Stimulated activated naive B cell treated with anti-CD40 and anti-IgM and Interleukin-4, amounts not matched to agents 10 μg/mL and 1 μg/mL and 100 μg/mL, for 72 hours (primary cell): ENCODE data around the gene MEG3.

Experiments used
- ATAC-seq, 2 donors: fragments of 150-1000 bp; cut with Tn5 transposase; replicated peaks; 2 replicates each; pipeline ENCODE4 v1.10.0; 2021; ENCODE audit warnings: moderate library complexity in 1 of 2
- DNase-seq: peaks from one replicate; pipeline ENCODE4 v3.0.0; 2021
- H3K27ac Mint-ChIP-seq: one replicate; pipeline ENCODE4 v1.8.0; 2022; ENCODE audit warnings: mild to moderate bottlenecking, mixed read lengths
- H3K27me3 Mint-ChIP-seq, 2 donors: one replicate each; pipeline ENCODE4 v1.8.0; 2022; ENCODE audit warnings: mixed read lengths in 2 of 2
- H3K36me3 Mint-ChIP-seq, 2 donors: one replicate each; pipeline ENCODE4 v1.8.0; 2022; ENCODE audit warnings: mixed read lengths in 2 of 2, mild to moderate bottlenecking in 1 of 2
- H3K4me1 Mint-ChIP-seq, 2 donors: one replicate each; pipeline ENCODE4 v1.8.0; 2022; ENCODE audit warnings: mixed read lengths in 2 of 2, mild to moderate bottlenecking in 1 of 2
- H3K4me3 Mint-ChIP-seq, 2 donors: one replicate each; pipeline ENCODE4 v1.8.0; 2022; ENCODE audit warnings: mild to moderate bottlenecking in 2 of 2, mixed read lengths in 2 of 2, moderate library complexity in 1 of 2
- H3K9me3 Mint-ChIP-seq, 2 donors: one replicate each; pipeline ENCODE4 v1.8.0; 2022; ENCODE audit warnings: mixed read lengths in 2 of 2, mild to moderate bottlenecking in 1 of 2

The MEG3 gene

DNA sequence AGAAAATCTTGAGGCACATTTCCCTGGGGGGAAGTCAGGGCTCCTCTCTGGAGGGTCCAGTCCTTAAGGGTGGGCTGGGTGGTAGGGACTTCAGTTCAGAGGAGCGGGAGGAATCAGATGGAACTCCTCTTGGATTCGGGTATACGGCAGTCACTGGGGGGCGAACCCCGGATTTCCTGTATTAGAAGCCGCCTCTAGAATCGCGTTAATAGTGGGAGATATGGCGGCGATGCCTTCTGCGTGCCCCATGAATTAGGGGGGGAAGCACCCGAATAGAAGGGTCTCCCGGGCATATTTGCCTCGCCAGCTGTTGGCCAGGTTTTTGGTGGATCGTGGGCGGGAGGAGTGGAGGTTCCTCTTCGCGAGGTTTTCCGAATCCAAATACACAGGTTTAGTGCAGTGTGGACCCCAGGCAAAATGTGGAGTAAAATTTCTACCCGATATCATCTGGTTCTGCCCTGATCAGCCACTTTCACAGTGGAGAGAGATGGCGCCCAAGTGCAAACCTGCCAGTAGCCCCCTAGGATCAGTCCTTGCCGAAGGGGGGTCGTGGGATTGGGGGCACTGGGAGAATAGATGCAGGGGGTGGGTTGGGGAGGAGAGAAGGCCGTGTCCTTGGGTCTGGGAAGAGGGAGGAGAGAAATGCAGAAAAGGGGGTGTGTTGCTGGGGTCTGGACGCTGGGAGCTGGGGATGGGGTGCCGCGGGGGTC is 628 bp downstream of the MEG3 start:
- peak overlapping the region; percentile 59 for H3K27ac Mint-ChIP-seq
- ATAC-seq (no peak), DNase-seq (no peak)
- peaks cover 9 to 19% of the 10 kb centered on the region in 2 donors for H3K4me1 Mint-ChIP-seq
- peak overlapping the region in 1 of 2 donors; percentile 26 for H3K4me3 Mint-ChIP-seq
- H3K9me3 Mint-ChIP-seq = peaks cover 8 to 10% of the 10 kb centered on the region in 2 donors
- H3K27me3 Mint-ChIP-seq = peaks cover 34 to 64% of the 10 kb centered on the region in 2 donors
- H3K36me3 Mint-ChIP-seq = peaks cover 5 to 6% of the 10 kb centered on the region in 2 donors

DNA sequence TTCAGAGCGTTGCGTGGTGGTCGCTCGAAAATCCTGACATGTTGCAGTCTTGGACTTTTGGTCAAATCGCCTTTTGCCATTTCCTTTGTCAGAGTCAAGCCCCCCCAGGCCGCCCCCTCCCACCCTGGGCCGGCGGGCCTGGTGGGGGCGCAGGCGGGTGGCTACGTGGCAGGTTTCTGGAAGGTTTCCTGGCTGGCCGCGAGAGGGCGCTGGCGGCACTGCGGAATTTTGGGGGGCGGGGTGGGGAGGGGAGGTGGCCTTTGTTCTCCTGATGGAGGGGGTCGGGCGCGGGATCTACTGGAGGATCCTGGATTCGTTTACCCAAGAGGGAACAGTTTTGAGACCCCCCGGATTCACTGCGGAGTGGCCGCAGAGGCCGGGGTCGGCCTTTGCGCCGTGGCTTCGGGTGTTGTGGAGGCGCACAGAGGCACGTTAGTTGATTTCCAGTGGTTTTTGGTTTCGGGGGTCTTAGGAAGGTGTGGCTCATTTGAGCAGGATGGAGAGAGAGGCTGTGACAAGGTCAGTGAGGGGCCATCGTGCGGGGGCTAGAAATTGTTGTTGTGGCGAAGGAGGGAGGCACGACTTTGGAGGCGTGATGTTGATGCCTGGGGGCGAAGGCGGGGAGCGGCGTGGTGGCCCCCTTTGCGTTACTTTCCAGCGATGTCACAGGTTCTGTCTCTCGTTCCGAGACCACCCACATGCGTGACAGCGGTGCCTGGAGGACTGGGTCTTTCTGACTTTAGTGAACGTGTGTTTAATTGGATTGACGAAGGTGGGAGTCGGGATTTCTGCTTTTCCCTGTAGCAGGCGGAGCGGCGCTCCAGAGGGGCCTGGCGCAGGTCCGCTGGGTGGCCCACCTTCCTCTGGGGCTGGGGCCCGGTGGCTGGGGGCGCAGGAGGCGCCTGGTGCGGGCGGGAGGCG is 1.4 kb downstream of the MEG3 start:
- H3K27me3 Mint-ChIP-seq = peaks cover 34 to 61% of the 10 kb centered on the region in 2 donors
- no peak overlapping the region for H3K27ac Mint-ChIP-seq
- no peak overlapping the region for H3K4me3 Mint-ChIP-seq
- peaks cover 9 to 19% of the 10 kb centered on the region in 2 donors for H3K4me1 Mint-ChIP-seq
- ATAC-seq (no peak), DNase-seq (no peak)
- peaks cover 5 to 6% of the 10 kb centered on the region in 2 donors for H3K36me3 Mint-ChIP-seq
- peaks cover 8 to 10% of the 10 kb centered on the region in 2 donors for H3K9me3 Mint-ChIP-seq

DNA sequence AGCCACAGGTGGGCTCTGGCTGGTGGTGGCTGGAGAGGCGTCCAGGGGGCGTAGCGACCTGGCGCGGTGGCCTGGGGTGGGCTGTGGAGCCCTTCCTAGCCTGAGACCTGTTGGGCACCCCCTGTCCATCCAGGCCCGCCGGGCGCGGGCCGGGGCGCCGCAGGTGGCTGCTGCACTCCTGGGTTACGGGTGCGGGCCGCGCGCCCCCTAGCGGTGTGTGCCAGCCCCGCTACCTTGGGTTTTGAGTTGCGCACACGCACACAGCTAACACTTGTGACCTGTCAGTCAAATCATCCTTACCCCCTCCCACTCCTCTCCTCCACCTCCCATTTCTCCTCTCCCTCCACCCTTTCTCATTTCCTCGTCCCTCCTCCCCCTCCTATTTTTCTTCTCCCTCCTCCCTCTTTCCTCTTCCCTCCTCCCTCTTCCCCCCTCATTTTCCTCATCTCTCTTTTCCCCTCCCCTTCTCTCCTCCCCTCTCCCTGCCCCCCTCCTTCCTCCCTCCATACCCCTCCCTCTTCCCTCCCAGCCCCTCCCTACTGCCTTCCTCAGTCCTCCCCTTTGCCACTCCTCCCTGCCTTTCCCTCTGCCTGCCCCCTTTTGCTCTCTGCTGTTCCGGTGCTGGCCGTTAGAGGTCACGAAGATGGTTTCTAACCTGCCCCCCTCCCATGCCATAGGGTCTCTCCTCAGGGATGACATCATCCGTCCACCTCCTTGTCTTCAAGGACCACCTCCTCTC is 2.3 kb downstream of the MEG3 start:
- Mint-ChIP-seq H3K36me3 (peaks cover 5 to 6% of the 10 kb centered on the region in 2 donors), H3K27ac (no peak overlapping the region), H3K27me3 (peaks cover 38 to 53% of the 10 kb centered on the region in 2 donors), H3K4me1 (peaks cover 9 to 19% of the 10 kb centered on the region in 2 donors), H3K4me3 (no peak overlapping the region), H3K9me3 (peaks cover 8 to 10% of the 10 kb centered on the region in 2 donors)
- DNase-seq = no peak
- ATAC-seq = no peak

DNA sequence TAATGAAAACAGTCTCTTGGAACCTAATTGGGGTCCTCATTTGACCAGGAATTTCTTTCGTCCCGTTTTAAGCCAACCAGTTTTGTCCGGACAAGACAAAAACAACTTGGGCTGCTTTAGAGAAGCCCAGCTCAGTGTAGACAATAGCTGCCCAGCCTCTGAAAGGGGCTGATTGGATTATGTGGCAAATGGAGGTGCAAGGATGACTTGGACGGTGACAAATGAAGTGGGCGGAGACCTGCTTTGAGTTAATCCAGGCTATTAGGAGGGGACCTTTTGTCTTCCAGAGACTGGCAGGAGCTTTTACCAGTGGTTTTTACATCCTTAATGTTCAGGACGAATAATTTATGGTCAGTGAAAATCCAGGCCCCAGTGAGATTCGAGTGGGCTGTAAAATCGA is 4.8 kb downstream of the MEG3 start:
- ATAC-seq = no peak
- Mint-ChIP-seq H3K4me1 (peaks cover 2 to 6% of the 10 kb centered on the region in 2 donors), H3K4me3 (no peak overlapping the region), H3K27ac (no peak overlapping the region), H3K36me3 (peaks cover 5 to 6% of the 10 kb centered on the region in 2 donors), H3K27me3 (peaks cover 34 to 44% of the 10 kb centered on the region in 2 donors), H3K9me3 (peaks cover 8 to 10% of the 10 kb centered on the region in 2 donors)
- no peak for DNase-seq

DNA sequence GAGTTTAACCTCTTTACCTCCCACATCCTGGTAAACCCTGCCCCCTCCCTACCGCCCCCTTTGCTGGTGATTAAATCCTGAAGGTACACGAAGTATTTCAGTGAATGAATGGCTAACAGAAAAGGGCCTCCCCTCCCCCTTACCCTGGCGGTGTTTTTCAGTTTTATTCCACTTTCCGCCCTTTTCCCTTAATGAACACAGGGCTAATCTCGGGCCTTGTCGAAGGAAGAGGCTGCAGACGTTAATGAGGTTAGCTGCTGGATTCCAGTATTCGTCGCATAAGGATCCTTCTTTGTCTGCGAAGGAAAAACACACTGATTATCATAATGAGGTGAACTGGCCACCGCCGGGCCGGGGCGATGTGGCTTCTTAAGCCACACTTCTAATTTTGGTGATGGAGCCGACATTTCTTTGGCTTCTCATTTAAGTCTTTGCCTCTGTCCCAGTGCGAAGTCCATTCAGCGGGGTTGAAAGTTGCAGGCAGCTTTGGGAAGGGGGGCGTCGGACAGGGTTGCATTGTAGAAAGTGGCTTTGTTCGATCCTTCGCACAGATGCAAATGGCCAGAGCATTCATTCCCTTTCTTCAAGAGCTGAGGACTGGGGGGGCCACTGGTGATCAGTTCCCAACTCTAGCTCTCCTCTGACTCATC is 6.5 kb downstream of the MEG3 start:
- no peak for ATAC-seq
- Mint-ChIP-seq H3K27me3 (peaks cover 26 to 33% of the 10 kb centered on the region in 2 donors), H3K9me3 (peaks cover 5 to 8% of the 10 kb centered on the region in 2 donors), H3K4me3 (no peak overlapping the region), H3K27ac (no peak overlapping the region), H3K36me3 (peaks cover 3% of the 10 kb centered on the region in 2 donors), H3K4me1 (peaks cover 0 to under 1% of the 10 kb centered on the region in 2 donors)
- no peak for DNase-seq

DNA sequence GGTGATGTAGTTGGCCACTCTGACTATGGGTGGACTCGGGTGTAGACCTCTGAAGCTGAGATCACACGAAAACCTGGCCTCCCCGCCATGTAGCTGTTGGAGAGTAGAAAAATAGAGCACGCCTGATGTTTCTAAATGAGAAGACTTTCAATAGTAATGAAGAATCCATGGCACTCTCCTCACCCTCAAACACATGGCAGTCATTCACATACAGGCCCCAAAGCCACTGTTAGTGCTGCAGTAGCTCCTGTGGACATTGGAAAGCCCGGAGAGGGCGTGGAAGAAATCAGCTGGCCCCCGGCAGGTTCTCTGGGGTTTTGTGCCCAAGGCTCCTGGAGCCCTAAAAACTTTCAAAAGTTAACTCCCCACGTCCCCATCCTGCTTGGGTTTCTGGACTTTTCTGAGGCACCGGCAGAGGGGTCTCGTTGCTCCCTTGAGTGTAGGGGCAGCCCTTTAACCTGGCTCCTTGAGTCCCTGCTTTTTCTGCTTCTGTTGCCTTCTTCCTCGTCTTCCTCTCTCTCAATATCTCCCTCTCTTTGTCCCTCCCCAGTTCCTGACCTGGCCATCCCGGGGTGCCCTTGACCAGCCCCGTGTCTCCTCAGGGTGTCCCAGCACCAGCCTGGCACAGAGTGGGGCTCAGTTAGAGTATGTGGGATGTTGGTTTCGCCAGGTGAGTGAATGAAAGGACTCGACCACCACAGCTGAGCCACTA is 8.3 kb downstream of the MEG3 start:
- Mint-ChIP-seq H3K9me3 (no peaks in the 10 kb centered on the region), H3K27me3 (peaks cover 20 to 22% of the 10 kb centered on the region in 2 donors)

DNA sequence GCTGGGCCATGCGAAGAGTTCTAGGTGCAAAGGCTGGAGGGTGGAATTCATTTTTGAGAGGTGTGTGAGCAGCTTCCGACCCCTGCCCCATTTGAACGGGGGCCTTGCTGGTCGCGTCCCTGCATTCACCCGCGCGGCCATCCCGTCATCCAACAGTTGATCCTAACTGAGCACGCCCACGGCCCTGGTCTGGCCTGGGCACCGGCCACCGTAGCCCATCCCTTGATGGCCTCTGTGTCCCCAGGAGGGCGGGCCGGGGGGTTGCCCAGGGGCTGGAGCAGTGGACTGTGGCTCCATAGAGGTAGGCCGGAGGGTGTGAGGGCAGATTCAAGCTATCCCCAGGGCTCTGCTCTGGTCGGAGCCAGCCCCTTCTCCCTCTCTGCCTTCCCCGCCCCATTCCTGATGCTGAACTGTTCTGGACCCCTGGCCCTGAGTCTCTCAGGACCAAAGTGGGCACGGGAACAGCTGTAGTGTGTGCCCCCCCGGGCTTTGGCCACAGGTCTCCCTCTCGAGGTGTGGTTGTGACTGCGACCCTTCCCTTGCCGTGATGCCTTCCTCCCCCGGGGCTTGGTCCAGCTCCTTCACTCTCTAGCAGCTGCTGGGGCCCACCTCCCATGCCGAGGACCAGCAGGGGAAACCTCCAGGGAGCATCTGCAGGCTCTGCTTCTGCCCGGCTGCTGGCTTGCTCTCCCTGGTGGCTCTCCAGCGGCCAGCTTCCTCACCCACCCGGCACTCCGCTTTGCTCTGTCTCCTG is 9.1 kb downstream of the MEG3 start:
- H3K27me3 Mint-ChIP-seq = peaks cover 17 to 22% of the 10 kb centered on the region in 2 donors
- H3K9me3 Mint-ChIP-seq = no peaks in the 10 kb centered on the region
- DNase-seq (no peak), ATAC-seq (no peak)
- H3K4me3 Mint-ChIP-seq = no peak overlapping the region
- no peaks in the 10 kb centered on the region for H3K4me1 Mint-ChIP-seq
- no peaks in the 10 kb centered on the region for H3K36me3 Mint-ChIP-seq
- no peak overlapping the region for H3K27ac Mint-ChIP-seq

More for the DNA sequence above, 8.3 kb downstream of the MEG3 start:
- Mint-ChIP-seq H3K27ac (no peak overlapping the region), H3K36me3 (no peaks in the 10 kb centered on the region), H3K4me3 (no peak overlapping the region), H3K4me1 (no peaks in the 10 kb centered on the region)
- no peak for ATAC-seq
- no peak for DNase-seq

DNA sequence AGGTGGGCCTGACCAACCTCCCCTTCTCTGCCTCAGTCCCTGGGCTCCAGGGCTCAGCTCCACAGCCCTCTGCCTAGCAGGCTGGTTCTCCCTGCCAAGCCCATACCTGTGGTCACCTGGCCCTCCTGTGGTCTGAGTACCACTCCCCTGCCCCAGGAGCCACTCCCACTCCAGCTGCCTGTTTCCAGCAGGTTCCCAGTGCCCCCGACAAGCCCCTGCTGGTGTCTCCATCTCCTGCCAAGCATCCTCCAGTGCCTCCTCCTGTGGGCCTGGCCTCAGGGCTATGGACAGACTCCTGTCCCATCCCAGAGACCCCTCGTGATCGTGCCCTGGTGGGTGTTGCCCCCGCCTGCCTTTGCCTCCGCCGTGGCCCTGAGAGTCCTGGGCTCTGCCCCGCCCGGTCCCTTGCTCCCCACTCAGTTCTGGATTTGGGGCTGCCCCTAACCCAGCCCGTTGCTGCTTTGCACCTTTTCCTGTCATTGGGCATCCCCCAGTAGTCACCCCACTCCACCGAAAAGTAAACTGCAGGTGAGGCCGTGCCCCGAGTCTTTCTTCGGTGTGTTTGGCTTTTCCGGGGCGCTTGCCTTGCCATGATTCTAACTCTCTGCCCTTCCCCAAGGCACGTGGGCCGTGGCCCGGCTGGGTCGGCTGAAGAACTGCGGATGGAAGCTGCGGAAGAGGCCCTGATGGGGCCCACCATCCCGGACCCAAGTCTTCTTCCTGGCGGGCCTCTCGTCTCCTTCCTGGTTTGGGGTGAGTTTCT is 9.8 kb downstream of the MEG3 start:
- Mint-ChIP-seq H3K4me1 (no peaks in the 10 kb centered on the region), H3K27ac (no peak overlapping the region), H3K4me3 (no peak overlapping the region), H3K27me3 (peaks cover 17 to 22% of the 10 kb centered on the region in 2 donors), H3K9me3 (no peaks in the 10 kb centered on the region), H3K36me3 (no peaks in the 10 kb centered on the region)
- DNase-seq = no peak
- no peak for ATAC-seq

DNA sequence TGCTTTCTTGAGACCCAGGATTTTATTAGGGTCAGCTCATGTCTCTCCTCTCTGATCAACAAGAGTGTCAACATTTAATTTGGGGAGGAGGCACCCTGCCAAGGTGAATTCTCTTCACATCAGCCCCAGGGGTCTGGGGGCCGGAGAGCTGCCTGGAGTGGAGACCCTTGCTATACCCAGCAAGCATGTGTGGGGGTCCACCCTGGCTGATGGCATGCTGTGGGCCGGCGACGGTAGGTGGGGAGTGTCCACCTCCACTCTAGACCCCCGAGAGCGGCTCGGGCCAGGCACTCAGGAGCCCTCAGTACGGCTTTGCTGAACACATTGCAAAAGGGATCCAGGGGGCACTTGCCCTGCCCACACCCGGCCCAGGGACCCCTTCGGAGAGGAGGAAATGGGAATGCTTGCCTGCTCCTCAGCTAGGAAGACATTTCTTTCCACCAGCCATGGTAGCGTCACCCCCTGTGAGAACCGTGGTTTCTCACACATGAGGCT is 10.4 kb downstream of the MEG3 start:
- H3K27me3 Mint-ChIP-seq = peaks cover 17 to 18% of the 10 kb centered on the region in 2 donors
- no peak for DNase-seq
- ATAC-seq = no peak
- H3K4me3 Mint-ChIP-seq = no peak overlapping the region
- no peaks in the 10 kb centered on the region for H3K4me1 Mint-ChIP-seq
- H3K27ac Mint-ChIP-seq = no peak overlapping the region
- no peaks in the 10 kb centered on the region for H3K36me3 Mint-ChIP-seq
- no peaks in the 10 kb centered on the region for H3K9me3 Mint-ChIP-seq

DNA sequence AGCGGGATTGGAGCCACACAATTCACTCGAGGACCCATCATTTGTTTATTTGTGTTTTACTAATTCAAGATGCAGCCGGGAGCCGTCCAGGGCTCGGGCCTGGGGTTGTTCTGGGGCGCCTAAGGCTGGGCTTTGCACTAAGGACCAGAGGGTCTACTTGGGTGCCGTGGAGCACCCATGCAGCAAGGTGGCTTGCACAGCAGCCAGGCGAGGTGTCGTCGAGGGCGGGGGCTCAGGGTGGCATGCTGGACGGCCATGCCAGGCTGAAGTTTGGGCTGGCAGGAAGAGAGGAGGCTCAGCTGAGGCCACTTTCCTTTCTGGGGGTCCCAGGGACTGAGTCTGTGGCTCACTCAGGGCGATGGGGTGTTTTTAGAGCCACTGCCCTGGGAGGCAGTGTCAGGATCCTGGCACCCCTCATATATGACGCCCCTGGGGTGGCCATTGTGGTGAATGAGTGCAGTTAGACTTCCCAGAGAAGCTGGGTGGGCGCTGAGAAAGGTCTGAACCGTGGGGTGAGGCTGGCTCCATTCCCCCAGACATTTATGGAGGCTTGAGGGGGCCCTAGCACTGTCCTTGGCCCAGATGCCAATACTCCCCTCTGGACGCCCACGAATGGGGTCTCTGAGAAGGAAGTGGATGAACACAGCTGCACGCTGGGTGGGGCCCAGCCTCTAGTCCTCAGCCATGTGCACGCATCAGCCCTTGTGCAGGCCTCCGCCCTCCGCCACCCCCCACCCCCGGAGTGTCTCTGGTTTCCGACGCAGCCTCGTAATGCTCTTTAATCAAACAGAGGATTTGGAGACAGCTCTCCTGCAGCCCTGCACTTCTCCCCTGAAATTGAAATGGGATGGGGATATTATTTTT is 11.3 kb downstream of the MEG3 start:
- Mint-ChIP-seq H3K27me3 (peaks cover 12 to 17% of the 10 kb centered on the region in 2 donors), H3K27ac (no peak overlapping the region), H3K9me3 (no peaks in the 10 kb centered on the region), H3K4me3 (no peak overlapping the region), H3K4me1 (no peaks in the 10 kb centered on the region), H3K36me3 (no peaks in the 10 kb centered on the region)
- ATAC-seq (no peak), DNase-seq (no peak)

DNA sequence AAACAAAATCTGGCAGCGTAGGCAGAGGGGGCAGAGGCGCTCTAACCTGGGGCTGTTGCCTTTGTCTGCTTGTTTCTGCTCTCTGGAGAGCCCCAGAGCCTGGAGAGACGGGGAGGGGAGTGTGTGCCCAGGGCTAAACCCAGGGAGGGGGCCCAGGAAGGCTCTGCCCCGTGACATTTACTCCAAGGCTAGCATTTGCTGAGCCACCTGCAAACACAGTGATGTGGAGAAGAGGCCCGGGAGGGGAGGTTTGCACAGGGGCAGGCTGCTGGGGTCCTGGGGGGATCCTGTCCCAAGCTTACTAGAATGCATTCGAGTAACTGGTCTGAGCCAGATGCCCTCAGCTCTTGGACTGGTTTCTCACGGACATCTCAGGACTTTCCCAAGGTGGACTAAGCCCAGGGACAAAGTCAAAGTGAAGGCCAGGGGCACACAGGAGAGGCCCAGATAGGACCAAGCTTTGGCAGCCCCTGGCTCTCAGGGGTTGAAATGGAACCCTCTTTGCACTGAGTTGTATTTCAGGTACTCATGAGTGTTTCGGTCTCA is 12.0 kb downstream of the MEG3 start:
- Mint-ChIP-seq H3K4me3 (no peak overlapping the region), H3K27ac (no peak overlapping the region), H3K27me3 (peaks cover 12 to 14% of the 10 kb centered on the region in 2 donors), H3K4me1 (no peaks in the 10 kb centered on the region), H3K36me3 (no peaks in the 10 kb centered on the region), H3K9me3 (no peaks in the 10 kb centered on the region)
- no peak for DNase-seq
- no peak for ATAC-seq
